GM12891 (cell line): Measurements from ENCODE around the gene GSTM4.

Experiments used
- POLR2A ChIP-seq: IDR thresholded peaks from 2 replicates; pipeline ENCODE4 v1.6.1; 2011; ENCODE audit warnings: low read depth, low read length, control low read depth
- TAF1 ChIP-seq: IDR thresholded peaks from 2 replicates; pipeline ENCODE4 v1.6.1; 2011; ENCODE audit warnings: low read depth, low read length, control low read depth

GRCh38 chr1:109689844-109690405 lies 34.0 kb downstream of the GSTM4 start:
- TF ChIP-seq POLR2A (no peak), TAF1 (no peak)
